CD4-positive, alpha-beta T cell treated with Interleukin-12 subunit alpha and Interleukin-12 subunit beta, for 1 hour (primary cell): ENCODE measurements around the gene FAM83B.
"Not testable (repeated sequence)": the region's sequence is repeated elsewhere in the genome, so short reads cannot be mapped to it uniquely, and the experiment has no call there.

Experiments
- DNase-seq: peaks from one replicate; pipeline ENCODE4 v3.0.0-alpha.2; 2020

Gene FAM83B

DNA sequence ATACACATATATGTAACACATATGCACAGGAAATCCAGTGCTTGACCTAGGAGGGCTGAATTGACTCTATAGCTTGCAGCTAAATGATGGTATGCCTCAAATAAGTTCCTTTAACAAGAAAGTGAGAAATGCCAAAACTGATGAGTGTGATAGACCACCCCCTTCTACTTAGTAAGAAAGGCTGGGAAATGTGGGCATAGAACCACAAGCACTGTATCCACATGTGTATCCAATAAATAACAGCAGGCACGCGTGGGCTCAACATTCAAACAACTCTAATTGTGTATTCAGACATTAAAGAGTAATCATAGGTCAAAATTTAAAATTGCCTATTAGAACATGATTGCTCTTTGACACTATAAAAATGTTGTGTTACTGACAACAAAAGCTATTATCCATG lies 54.1 kb downstream of the FAM83B start:
- DNase-seq = no peak

DNA sequence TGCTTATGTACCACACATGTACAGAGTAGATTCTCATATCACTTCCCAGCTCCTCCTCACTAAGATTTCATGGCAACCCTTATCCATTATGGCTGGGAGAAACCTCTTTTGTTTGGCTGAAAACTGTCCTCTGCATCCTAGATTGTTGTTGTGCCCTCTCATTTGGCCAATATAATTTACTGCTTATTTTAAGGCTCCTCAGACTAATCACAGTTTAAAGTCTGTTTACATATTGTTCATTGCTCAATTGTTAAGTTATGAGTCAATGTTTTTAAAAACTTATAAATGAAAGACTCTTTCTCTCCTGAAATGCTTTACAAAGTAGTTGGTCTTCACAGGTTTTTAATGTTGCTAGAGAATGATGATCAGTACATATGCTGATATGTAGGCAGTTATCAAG lies 57.3 kb downstream of the FAM83B start:
- DNase-seq = no peak

DNA sequence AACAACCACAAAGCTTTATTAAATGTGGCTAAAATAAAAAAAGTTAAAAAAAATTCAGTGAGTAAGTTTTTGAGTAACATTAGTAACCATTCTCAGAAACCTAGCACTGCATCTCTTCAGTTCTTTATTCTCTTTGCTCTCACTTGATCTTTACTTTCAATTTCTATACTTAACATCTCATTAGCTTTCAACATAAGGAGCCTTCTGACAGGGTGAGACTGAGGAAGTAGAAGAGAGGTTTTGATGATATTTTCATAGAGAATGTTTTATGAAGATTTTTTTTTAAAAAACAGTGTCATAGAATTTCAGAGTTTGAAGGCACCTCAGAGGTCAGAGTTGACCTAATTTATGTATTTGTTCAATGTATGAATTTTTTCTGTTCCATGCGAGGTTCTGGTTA lies 60.8 kb downstream of the FAM83B start:
- no peak for DNase-seq

DNA sequence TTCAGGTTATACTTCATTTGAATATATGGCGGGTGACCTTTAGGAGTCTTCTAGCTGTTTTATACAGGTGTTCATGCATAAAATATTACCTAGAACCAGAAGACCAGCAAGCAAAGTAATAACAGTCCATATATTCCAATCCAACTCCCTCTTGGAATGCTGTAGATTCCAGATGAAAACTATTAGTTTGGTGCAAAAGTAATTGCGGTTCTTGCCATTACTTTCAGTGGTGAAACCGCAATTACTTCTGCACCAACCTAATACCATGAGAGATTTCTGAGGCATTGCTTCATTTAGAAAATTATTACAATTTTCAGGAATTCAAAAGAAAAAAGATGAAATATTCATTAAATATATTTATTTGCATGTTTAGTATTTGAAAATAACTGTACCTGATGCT lies 62.6 kb downstream of the FAM83B start:
- no peak for DNase-seq

DNA sequence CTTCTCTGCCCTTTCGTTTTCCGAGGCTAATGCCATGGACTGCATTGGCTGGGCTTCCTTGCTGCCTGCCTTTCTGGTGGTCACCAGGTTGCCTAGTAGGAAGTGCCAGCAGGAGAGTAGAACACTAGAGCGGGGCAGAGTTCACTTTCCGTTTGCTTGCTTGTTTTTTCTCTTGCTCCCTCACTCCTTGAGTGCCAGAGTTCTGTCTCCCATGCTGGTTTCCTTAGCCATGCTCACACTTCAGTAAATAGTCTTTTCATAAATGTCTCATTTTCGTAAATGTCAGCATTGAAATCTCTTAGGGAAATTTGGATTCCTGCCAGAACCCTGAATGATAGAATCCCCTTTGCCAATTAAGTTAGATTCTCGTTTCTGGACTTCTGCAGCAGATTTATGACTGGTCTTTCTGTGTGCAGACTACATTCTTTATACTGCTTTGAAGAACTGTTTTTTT lies 63.9 kb downstream of the FAM83B start:
- DNase-seq = no peak

DNA sequence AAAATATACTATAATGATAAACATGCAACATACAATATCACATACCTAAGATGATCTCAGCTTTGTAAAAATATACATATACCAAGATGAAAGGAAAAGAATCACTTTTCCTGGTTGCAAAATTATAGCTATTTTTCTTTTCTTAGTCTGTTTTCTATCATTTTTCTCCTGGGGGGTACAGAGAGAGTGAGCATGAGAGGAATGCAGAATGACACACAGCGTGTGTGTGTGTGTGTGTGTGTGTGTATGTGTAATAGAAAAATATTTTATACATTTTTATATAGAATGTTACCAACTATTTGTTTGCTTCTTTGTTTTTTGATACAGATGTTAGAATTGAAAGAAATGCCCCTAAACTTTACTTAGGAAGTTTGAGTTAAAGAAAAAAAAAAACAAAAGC lies 64.3 kb downstream of the FAM83B start:
- no peak for DNase-seq

DNA sequence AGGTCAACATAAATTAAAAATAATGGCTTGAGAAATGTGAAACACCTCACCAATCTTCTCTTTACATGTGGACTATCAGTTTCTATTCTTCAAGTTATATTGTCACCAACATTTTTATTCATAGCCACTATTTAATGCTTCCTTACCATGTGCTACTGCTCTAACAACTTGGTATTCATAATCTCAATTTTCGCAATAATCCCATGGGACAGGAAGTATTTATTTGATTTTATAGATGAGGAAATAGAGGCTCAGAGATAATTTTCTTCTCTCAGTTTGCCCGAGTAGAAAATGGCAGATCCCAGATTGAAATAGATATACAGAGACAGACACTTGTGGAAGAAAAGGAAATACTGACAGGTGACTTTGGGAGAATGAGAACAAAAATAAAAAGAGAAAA lies 66.6 kb downstream of the FAM83B start:
- DNase-seq = no peak

DNA sequence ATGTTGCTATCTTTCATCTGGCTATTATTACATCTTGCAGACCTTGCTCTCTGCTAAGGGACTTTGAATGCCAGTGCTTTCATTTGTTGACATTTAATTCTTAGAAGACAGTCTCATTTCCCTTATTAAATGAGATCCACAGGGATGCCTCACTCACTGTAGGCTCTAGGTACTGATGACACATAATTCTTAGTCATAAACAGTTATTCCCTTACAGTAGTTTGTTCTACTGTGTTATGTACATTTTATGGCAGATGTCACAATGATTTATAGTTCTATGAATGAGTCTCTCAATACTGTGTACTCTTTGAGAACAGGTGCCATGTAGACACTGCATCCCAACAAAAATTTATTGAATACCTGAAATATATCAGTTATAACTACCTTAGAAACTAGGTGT lies 70.3 kb downstream of the FAM83B start:
- no peak for DNase-seq

DNA sequence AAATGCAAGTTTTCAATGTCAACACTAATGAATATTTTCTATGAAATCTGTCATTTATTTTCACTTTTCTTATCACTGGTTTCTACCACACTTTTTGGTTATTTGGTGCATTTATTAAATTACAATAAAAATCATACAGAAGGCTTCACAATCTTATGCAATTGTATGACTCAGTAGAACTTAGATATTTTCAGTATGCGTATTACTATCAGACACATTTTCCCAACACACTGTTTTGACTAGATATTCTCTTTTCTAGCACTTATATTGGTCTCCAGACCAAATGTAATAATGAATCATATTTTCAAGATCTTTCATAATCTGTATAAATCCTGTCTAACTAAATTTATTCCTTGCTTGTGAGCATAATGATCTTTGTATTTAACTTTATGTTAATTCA lies 74.1 kb downstream of the FAM83B start:
- DNase-seq = no peak

DNA sequence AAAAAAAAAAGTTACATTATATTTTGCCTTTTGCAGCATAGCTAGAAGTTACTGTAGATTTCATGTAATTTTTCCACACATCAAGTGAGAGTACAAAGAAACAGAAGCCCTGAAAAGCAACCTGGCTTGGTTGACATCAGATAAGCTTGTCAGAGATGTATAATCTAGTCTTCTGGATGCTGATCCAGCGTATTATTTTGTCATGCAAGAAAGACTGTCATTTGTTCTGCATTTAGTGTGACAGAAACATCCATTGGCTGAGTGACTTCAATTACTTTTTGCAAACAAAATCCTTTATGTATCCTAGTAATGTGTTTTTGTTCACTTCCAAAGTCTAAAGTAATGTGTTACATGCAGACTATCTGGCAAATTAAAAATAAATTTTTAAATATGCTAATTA lies 75.3 kb downstream of the FAM83B start:
- DNase-seq = no peak

DNA sequence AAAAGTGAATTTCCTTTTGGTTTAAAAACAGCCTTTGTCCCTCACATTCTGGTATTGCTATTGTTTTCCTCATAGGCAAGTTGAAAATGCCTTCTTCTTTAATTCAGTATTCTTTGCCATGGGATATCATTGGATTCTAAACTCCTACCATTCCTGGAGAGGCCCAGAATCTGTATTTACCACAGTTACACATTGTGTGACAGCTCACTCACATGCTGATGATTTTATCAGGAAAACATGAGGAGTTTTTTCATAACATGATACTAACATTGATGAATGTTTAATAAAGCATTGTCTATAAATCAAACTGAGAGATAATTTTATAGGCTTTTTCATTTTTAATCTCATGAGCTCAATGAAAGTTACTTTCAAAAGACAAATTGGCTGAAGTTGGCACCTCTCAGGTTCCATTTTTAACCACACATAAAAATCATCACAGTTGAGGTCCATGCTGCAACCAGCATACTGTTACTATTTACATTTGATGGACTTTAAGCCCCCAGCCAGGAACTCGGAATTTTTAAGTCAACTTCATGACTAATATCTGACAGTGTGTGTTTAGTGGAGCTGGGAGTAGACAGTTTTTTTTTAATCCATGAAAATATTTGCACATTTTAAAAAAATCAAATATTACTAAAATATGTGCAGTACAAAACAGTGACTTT lies 82.8 kb downstream of the FAM83B start:
- no peak for DNase-seq

DNA sequence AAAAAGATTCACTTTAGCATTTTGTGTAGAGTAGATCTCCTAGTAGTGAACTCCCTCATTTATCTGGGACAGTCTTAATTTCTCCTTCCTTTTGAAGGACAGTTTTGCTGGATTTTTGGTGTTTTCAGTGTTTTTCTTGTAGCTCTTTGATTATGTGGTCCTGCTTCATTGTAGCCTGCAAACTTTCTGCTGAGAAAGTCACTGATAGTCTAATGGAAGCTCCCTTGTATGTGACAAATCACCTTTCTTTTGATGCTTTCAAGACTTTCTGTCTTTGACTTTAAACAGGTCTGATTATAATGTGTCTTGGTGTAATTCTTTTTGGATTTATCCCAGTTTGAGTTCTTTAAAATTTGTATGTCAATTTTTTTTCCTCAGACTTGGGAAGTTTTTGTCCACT lies 86.1 kb downstream of the FAM83B start:
- DNase-seq = no peak

DNA sequence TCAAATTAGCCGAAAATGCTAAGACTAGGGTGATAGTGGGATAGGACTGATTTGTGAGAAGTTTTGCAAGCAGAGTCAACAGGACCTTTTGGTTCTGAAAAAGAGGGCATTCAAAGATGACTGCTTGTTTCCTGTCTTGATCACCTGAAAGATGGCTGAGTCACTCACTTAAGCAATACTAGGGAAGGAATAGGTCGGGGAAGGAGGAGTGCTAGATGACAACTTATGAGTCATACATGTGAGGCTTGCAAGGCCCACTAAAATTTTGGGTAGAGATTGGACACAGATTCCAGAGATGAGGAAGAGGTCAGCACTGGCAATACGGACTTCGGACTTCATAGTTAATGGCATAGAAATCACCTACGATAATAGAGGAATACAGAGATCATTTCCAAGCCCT lies 89.2 kb downstream of the FAM83B start:
- DNase-seq = no peak

DNA sequence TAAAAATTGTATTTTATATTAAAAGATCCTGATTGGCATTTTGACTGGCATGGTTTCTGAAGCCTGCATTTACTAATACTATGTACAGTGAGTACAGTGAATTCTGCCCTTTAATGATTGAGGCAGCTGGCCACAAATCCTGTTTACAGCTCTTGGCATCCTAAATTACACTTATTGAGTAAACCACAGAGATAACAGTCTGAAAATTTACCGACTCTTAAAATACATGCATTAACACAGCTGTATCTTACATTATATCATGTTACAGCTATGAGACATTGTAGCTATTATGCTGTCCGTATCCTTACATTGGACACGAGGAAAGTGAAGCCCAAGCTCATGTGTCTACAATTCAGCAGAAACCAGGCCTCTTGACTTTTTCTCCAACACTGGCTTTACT lies 90.8 kb downstream of the FAM83B start:
- DNase-seq = no peak

DNA sequence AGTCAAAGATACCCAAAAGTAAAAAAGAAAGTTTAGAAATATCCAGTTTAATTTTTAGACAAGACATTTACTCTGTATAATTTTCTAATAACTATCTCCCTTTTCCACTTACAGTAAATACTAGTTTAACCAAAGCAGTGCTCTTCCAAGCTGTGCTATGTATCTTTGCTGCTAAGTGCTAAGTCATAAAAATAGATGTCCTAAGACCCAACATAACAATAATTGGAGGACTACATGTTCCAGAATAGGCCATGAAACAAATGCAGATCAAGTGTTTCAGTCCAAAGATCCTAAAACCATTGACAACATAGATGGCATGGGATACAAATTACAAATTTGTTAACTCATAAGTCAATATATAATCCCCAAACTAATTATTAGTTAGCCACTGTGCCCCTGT lies 111.1 kb downstream of the FAM83B start:
- DNase-seq = no peak

DNA sequence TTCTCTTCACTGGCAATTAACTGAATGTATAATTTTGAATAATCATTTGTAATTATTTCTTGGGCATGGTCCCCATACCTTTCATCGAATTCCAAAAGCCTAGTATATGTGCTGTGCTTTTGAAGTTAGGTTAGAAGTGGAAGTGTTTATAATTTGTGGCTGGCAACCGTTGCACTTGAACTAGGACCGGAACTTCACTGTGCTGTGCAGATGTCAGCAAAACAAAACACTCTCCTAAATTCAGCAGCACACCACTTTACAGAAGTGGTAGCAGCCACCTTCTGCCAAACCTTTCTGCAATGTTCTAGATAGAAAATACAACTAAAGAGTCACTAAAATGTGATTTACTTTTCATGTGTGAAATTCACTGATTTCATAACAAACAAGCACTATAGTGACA lies 111.9 kb downstream of the FAM83B start:
- no peak for DNase-seq

DNA sequence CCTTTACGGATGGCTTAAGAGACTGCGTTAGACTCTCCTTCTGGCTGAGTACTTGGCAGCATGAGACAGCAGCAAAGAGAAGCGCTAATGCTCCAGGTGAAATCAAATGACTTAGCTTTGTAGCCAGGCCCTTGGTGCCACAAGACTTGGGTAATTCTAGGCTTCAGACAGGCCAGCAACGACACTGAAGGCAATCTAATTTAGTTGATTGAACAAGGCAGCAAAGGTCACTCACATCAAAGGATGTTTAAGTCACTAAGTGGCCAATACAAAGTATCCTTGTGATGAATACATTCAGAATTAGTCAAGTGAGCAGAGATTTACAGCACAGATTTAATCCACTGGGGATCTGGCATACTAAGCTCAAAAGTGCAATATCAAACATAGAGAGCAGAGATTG lies 113.2 kb downstream of the FAM83B start:
- DNase-seq = no peak

DNA sequence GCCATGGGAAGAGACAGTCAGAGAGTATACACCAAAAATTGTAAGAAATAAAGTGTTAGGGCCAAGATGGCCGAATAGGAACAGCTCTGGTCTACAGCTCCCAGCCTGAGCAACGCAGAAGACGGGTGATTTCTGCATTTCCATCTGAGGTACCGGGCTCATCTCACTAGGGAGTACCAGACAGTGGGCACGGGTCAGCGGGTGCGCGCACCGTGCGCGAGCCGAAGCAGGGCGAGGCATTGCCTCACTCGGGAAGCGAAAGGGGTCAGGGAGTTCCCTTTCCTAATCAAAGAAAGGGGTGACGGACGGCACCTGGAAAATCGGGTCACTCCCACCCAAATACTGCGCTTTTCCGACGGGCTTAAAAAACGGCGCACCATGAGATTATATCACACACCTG lies 114.8 kb downstream of the FAM83B start:
- not testable (repeated sequence) for DNase-seq

DNA sequence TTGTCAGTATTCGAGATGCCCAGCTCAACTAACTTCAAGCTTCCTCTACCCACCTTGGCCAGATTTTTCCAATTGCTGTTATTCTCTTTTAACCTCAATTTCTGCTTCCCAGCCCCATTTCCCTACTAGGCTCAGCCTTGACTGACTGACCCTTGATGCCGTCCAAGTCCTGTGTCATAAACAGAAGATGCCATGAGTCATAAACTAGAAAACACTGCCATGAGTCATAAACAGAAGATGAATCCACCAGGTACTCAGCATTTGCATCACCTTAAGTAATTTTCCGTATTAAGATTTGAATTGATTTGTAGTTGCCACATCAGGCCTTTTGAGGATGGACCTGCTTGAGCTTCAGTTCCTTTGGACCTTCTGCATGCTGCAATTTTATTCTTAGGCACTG lies 123.8 kb downstream of the FAM83B start:
- DNase-seq = no peak

DNA sequence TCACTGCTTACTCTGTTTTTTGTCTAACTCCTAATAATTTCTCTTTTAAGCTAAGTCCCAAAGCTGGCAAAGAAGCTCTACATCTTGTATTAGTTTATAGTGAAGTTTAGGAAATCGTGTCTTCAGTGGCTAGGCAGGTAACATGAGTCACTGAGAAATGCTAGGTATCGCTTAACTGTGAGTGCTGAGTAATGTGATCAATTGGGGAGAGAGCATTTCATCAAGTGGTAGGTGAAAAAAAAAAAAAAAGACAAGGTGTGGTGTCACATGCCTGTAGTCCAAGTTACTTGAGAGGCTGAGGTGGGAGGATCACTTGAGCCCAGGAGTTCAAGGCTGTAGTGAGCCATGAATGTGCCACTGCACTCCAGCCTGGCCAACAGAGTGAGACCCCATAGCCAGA lies 125.3 kb downstream of the FAM83B start:
- DNase-seq = no peak

DNA sequence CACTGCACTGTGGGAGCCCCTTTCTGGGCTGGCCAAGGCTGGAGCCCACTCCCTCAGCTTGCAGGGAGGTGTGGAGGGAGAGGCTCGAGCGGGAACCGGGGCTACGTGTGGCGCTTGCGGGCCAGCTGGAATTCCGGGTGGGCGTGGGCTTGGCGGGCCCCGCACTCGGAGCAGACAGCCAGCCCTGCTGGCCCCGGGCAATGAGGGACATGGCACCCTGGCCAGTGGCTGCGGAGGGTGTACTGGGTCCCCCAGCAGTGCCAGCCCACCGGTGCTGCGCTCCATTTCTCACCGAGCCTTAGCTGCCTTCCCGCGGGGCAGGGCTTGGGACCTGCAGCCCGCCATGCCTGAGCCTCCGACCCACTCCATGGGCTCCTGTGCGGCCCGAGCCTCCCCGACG lies 132.6 kb downstream of the FAM83B start:
- not testable (repeated sequence) for DNase-seq

DNA sequence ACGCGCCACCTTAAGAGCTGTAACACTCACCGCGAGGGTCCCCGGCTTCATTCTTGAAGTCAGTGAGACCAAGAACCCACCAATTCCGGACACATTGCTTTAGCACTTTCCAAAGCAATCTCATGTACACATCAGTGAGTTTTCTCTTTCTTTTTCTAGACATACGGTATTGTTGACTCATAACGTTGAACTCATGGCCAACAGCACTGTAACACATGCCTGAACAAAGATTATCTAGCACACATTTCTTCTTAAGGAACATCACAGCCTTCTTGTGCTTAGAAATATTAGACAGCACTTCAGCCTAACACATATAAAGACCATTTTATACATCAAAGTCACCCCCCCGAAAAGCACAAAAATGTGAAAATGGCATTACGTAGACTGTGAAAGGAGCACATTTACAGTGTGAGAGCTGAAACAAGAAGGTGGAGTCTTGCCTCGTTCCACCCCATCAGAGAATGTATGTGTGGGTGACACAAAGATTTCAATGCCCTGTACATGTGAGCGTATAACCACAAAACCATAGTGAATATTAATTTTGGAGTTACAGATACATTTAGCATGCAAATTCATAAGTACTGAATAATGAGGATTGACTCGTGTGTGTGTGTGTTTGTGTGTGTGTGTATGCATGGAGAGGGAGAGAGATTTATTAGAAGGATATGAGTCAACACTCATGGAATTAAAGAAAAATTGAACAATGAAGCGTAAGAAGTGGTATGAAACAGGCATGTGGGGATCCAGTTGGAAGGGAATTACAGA lies 134.1 kb downstream of the FAM83B start:
- no peak for DNase-seq

DNA sequence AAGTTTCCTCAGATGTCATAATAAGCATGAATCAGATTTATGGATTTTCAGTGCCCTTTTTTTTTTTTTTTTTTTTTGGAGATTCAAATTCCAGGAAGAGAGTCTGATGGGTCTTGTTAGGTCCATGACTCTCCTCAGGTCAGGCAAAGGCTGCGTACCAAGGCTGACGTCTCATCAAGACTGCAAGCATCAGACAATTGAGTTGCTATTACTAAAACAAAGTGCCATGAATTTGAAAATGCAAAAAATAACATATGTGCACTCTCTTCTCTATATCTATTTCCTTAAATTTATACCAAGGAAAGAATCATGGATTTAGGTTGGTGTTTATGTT lies 134.7 kb downstream of the FAM83B start:
- no peak for DNase-seq

DNA sequence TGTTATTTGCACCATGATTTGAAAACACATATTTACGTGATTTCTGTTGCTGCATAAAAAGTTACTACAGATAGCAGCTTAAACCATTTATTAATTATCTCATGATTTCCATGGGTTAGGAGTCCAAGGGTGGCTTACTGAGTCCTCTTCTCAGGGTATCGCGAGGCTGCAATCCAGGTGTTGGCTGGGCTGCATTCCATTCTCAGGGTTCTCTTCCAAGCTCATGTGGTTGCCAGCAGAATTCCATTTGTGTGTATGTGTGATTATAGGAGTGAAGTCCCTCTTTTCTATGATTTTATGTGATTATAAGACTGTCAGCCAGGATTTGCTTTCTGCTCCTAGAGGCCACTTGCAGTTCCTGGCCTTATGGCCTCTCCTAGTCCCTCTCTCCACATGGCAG lies 135.1 kb downstream of the FAM83B start:
- DNase-seq = no peak
